Measurements from ENCODE around the gene OBSCN. TPM values are rescaled to one million over a fixed set of nuclear protein-coding genes. Genes with fewer than 3 reads are reported as not detected.

OBSCN gene
- total and polyA plus RNA-seq, 2 donors (not counting 1 experiment from before 2014, with no cell fraction given): 10.0 to 63.9 TPM

DNA sequence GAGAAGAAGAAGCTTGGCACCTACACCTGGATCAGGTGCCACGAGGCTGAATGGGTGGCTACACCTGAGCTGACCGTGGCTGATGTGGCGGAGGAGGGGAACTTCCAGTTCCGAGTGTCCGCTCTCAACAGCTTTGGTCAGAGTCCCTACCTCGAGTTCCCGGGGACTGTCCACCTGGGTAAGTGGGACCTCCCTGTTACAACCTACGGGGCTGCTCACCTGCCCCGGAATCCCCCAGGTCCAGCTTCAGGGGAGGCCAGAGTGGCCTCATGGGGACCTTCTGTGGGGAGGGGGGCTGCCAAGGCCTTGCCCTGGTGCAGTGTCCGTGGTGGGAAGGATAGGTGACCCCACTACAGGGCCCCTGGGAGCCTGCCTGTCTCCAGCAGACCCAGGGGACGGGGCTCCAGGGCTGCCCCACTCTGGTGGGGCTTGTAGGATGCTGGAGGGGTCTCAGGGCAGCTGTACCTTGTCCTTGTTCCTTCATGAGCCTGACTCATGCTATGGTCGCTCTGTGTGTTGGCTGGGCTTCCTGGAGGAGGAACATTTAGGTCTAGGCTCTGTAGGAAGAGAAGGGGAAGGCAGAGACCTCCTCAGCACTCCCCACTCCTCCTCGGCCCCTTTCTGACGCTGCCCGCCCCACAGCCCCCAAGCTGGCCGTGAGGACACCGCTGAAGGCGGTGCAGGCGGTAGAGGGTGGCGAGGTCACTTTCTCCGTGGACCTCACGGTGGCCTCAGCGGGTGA is 7.2 kb downstream of the OBSCN start:
- Histone ChIP-seq H3K79me2 (ENCODE audit: control insufficient read depth, insufficient read depth, low read length) (no peaks in the 10 kb centered on the region), H3K36me3 (replicated peaks in 1 of 2; ENCODE audit: control extremely low read depth in 1 of 2, control insufficient read depth in 1 of 2, extremely low read depth in 1 of 2, insufficient read depth in 2 of 2, low read length in 1 of 2) (peaks cover 0 to 2% of the 10 kb centered on the region in 2 experiments), H3K9ac (ENCODE audit: low read length) (no peak overlapping the region), H3K27ac (ENCODE audit: low read length in 2 of 2) (no peak overlapping the region), H2AFZ (ENCODE audit: insufficient read depth, low read depth, low read length, poor library complexity, severe bottlenecking) (no peak overlapping the region), H3K4me2 (replicated peaks; ENCODE audit: low read depth, low read length, poor library complexity, severe bottlenecking) (no peak overlapping the region), H3K27me3 (replicated peaks in 1 of 4; ENCODE audit: control extremely low read depth in 1 of 4, control insufficient read depth in 3 of 4, insufficient read depth in 4 of 4, low read length in 3 of 4) (no peaks in the 10 kb centered on the region), H4K20me1 (ENCODE audit: control insufficient read depth, insufficient read depth, low read length, poor library complexity, severe bottlenecking) (no peaks in the 10 kb centered on the region), H3K4me3 (ENCODE audit: control extremely low read depth in 1 of 5, extremely low read depth in 1 of 5, insufficient read depth in 1 of 5, low read depth in 2 of 5, low read length in 4 of 5) (no peak overlapping the region), H3K4me1 (ENCODE audit: control insufficient read depth in 2 of 2, insufficient read depth in 2 of 2, low read length in 2 of 2) (peaks cover 0 to 8% of the 10 kb centered on the region in 2 donors), H3K9me3 (ENCODE audit: control extremely low read depth in 1 of 3, control insufficient read depth in 2 of 3, insufficient read depth in 1 of 3, low read length in 2 of 3) (peaks cover 0 to 7% (median 0%) of the 10 kb centered on the region in 3 donors)
- intact Hi-C loops (cut with micrococcal nuclease): loop anchor here (5.0 kb wide), 1 partner anchor 287 kb away; no protein-coding TSS in a partner anchor
- TF ChIP-seq, protein P1, sequence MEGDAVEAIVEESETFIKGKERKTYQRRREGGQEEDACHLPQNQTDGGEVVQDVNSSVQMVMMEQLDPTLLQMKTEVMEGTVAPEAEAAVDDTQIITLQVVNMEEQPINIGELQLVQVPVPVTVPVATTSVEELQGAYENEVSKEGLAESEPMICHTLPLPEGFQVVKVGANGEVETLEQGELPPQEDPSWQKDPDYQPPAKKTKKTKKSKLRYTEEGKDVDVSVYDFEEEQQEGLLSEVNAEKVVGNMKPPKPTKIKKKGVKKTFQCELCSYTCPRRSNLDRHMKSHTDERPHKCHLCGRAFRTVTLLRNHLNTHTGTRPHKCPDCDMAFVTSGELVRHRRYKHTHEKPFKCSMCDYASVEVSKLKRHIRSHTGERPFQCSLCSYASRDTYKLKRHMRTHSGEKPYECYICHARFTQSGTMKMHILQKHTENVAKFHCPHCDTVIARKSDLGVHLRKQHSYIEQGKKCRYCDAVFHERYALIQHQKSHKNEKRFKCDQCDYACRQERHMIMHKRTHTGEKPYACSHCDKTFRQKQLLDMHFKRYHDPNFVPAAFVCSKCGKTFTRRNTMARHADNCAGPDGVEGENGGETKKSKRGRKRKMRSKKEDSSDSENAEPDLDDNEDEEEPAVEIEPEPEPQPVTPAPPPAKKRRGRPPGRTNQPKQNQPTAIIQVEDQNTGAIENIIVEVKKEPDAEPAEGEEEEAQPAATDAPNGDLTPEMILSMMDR (IDR thresholded peaks at IDR 0.05): no peak
- no peak for TF ChIP-seq EZH2 (IDR thresholded peaks at IDR 0.05; ENCODE audit: borderline replicate concordance, insufficient read depth, low read depth, low read length, poor library complexity, severe bottlenecking)
- ChIA-PET POLR2A (no interaction called here), CTCF (no interaction called here)
- peak overlapping the region; percentile 53 for H3K4me3 Mint-ChIP-seq
- H3K27ac Mint-ChIP-seq: no peak overlapping the region
- H3K4me1 Mint-ChIP-seq: peaks cover 5% of the 10 kb centered on the region
- 97% methylated on average over 19 of the region's 23 CpGs for WGBS (ENCODE audit: insufficient coverage)
- H3K9me3 Mint-ChIP-seq (ENCODE audit: insufficient read depth): no peaks in the 10 kb centered on the region
- H3K27me3 Mint-ChIP-seq: no peaks in the 10 kb centered on the region
- no peak for ATAC-seq (ENCODE audit: low read depth)
- peak; percentile 21 for DNase-seq

DNA sequence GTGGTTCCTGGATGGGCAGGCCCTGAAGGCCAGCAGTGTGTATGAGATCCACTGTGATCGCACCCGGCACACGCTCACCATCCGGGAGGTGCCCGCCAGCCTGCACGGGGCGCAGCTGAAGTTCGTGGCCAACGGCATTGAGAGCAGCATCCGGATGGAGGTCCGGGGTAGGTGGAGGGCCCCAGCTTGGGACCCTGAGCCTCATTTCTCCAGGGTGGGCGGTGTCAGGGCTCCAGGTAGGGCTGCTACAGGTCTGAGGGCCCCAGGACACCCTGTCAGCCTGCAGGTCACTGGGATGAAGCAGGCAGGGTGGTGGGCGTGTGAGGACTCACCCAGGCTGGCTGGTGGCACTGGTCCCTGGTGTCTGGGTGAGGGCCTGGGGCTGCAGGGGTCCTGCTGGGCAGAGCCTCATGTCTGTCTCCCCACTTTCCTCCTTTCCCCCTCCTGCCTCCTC is 7.8 kb downstream of the OBSCN start:
- 97% methylated on average over 13 of the region's 13 CpGs for WGBS (ENCODE audit: insufficient coverage)
- H3K9ac ChIP-seq (ENCODE audit: low read length): no peak overlapping the region
- intact Hi-C loops (cut with micrococcal nuclease): no loop called here
- H3K9me3 Mint-ChIP-seq (ENCODE audit: insufficient read depth): no peaks in the 10 kb centered on the region
- no peak overlapping the region for H3K4me3 ChIP-seq (ENCODE audit: control extremely low read depth in 1 of 5, extremely low read depth in 1 of 5, insufficient read depth in 1 of 5, low read depth in 2 of 5, low read length in 4 of 5)
- peaks cover 0 to 8% of the 10 kb centered on the region in 2 donors for H3K4me1 ChIP-seq (ENCODE audit: control insufficient read depth in 2 of 2, insufficient read depth in 2 of 2, low read length in 2 of 2)
- peak overlapping the region; percentile 30 for H3K4me3 Mint-ChIP-seq
- ChIA-PET POLR2A (no interaction called here), CTCF (no interaction called here)
- H3K4me1 Mint-ChIP-seq: peaks cover 5% of the 10 kb centered on the region
- H3K27ac ChIP-seq (ENCODE audit: low read length in 2 of 2): no peak overlapping the region
- no peaks in the 10 kb centered on the region for H3K79me2 ChIP-seq (ENCODE audit: control insufficient read depth, insufficient read depth, low read length)
- H3K27me3 Mint-ChIP-seq: no peaks in the 10 kb centered on the region
- no peak overlapping the region for H2AFZ ChIP-seq (ENCODE audit: insufficient read depth, low read depth, low read length, poor library complexity, severe bottlenecking)
- H3K4me2 ChIP-seq (replicated peaks; ENCODE audit: low read depth, low read length, poor library complexity, severe bottlenecking): no peak overlapping the region
- DNase-seq: peak; percentile 20
- H3K27me3 ChIP-seq (replicated peaks in 1 of 4; ENCODE audit: control extremely low read depth in 1 of 4, control insufficient read depth in 3 of 4, insufficient read depth in 4 of 4, low read length in 3 of 4): no peaks in the 10 kb centered on the region
- TF ChIP-seq, protein P1 (IDR thresholded peaks at IDR 0.05): no peak
- no peak for TF ChIP-seq EZH2 (IDR thresholded peaks at IDR 0.05; ENCODE audit: borderline replicate concordance, insufficient read depth, low read depth, low read length, poor library complexity, severe bottlenecking)
- ATAC-seq (ENCODE audit: low read depth): no peak
- peaks cover 0 to 2% of the 10 kb centered on the region in 2 experiments for H3K36me3 ChIP-seq (replicated peaks in 1 of 2; ENCODE audit: control extremely low read depth in 1 of 2, control insufficient read depth in 1 of 2, extremely low read depth in 1 of 2, insufficient read depth in 2 of 2, low read length in 1 of 2)
- peaks cover 0 to 7% (median 0%) of the 10 kb centered on the region in 3 donors for H3K9me3 ChIP-seq (ENCODE audit: control extremely low read depth in 1 of 3, control insufficient read depth in 2 of 3, insufficient read depth in 1 of 3, low read length in 2 of 3)
- H4K20me1 ChIP-seq (ENCODE audit: control insufficient read depth, insufficient read depth, low read length, poor library complexity, severe bottlenecking): no peaks in the 10 kb centered on the region
- no peak overlapping the region for H3K27ac Mint-ChIP-seq
